SK-N-SH (cell line): ENCODE results near the gene CACNA1G. TPM values are rescaled to one million over a fixed set of nuclear protein-coding genes. Genes with fewer than 3 reads are reported as not detected.
A peak's percentile ranks its signal among the peaks of the same experiment; 100 is the strongest.

Experiments
- CTCF ChIA-PET: fragments of 300-600, 350-600 bp; formaldehyde crosslinking; extraction: SDS; loops from one replicate; lab custom pipeline; 2021; lab: Yijun Ruan, JAX
- POLR2A ChIA-PET: fragments of 350-600 bp; sonication (Branson Sonifier 250); formaldehyde crosslinking; extraction: SDS; loops from one replicate; lab custom pipeline; 2020; ENCODE audit warnings: antibody characterized with exemption, inconsistent platforms; lab: Yijun Ruan, JAX
- DNase-seq: peaks from one replicate; pipeline ENCODE4 v3.0.0; 2012
- H2AFZ ChIP-seq: fragments of 200-600 bp; sonication (generic); 2 replicates; pipeline ENCODE4 v1.8.1; 2016; ENCODE audit warnings: antibody characterized with exemption, mild to moderate bottlenecking, low read depth
- H3F3A ChIP-seq: fragments of 200-600 bp; sonication (generic); replicated peaks from 2 replicates; pipeline ENCODE3; 2016; ENCODE audit warnings: antibody characterized with exemption, mild to moderate bottlenecking; ENCODE audit not compliant: insufficient read depth
- H3K27ac ChIP-seq, 2 experiments: fragments of 200-500 bp in 1 of 2; fragments of 200-600 bp in 1 of 2; sonication (Bioruptor generic) in 1 of 2; sonication (generic), shearing (Covaris generic) in 1 of 2; 2 replicates each; pipeline versions ENCODE4 v1.5.1 to v1.6.1; 2014 to 2016; ENCODE audit warnings: low read depth in 2 of 2, inconsistent platforms in 1 of 2, low read length in 1 of 2, mild to moderate bottlenecking in 1 of 2, mixed read lengths in 1 of 2
- H3K27me3 ChIP-seq: fragments of 200-600 bp; sonication (generic), shearing (Covaris generic); 2 replicates; pipeline ENCODE4 v1.6.1; 2016; ENCODE audit warnings: mixed run types; ENCODE audit not compliant: insufficient read depth
- H3K36me3 ChIP-seq, 2 experiments: fragments of 200-500 bp in 1 of 2; fragments of 200-600 bp in 1 of 2; sonication (Bioruptor generic) in 1 of 2; sonication (generic) in 1 of 2; replicated peaks in 1 of 2; 2 replicates each; pipeline versions ENCODE3 to v1.5.1; 2014 to 2016; ENCODE audit warnings: low read length in 1 of 2, mild to moderate bottlenecking in 1 of 2; ENCODE audit not compliant: insufficient read depth in 2 of 2, control insufficient read depth in 1 of 2
- H3K4me1 ChIP-seq, 2 experiments: fragments of 200-500 bp in 1 of 2; fragments of 200-600 bp in 1 of 2; sonication (Bioruptor generic) in 1 of 2; sonication (generic), shearing (Covaris generic) in 1 of 2; 2 replicates each; pipeline versions ENCODE4 v1.5.1 to v1.6.1; 2014 to 2016; ENCODE audit warnings: low read depth in 1 of 2, low read length in 1 of 2, mixed run types in 1 of 2; ENCODE audit not compliant: insufficient read depth in 2 of 2, control insufficient read depth in 1 of 2
- H3K4me2 ChIP-seq: fragments of 200-600 bp; sonication (generic), shearing (Covaris generic); 2 replicates; pipeline ENCODE4 v1.6.1; 2017; ENCODE audit warnings: mixed run types
- H3K4me3 ChIP-seq, 2 experiments: fragments of 200-500 bp in 1 of 2; fragments of 200-600 bp in 1 of 2; sonication (Bioruptor generic) in 1 of 2; sonication (generic), shearing (Covaris generic) in 1 of 2; 2 replicates each; pipeline versions ENCODE4 v1.5.1 to v1.8.1; 2014 to 2016; ENCODE audit warnings: low read depth in 2 of 2, inconsistent platforms in 1 of 2, low read length in 1 of 2, mild to moderate bottlenecking in 1 of 2, mixed read lengths in 1 of 2, moderate library complexity in 1 of 2
- H3K79me2 ChIP-seq: fragments of 200-600 bp; sonication (generic); 2 replicates; pipeline ENCODE4 v1.8.1; 2017; ENCODE audit warnings: mild to moderate bottlenecking; ENCODE audit not compliant: insufficient read depth
- H3K9ac ChIP-seq: fragments of 200-600 bp; sonication (generic); 2 replicates; pipeline ENCODE4 v1.6.1; 2017; ENCODE audit warnings: mixed run types
- H3K9me2 ChIP-seq: fragments of 200-600 bp; sonication (generic); 2 replicates; pipeline ENCODE4 v1.6.1; 2017; ENCODE audit warnings: mixed run types
- H3K9me3 ChIP-seq: fragments of 200-600 bp; sonication (generic); 2 replicates; pipeline ENCODE4 v1.6.1; 2017; ENCODE audit warnings: mixed run types, mild to moderate bottlenecking, moderate library complexity
- H4K20me1 ChIP-seq: fragments of 200-600 bp; sonication (generic); 2 replicates; pipeline ENCODE4 v1.6.1; 2017; ENCODE audit warnings: mild to moderate bottlenecking, mixed run types; ENCODE audit not compliant: insufficient read depth
- FOSL2 ChIP-seq: IDR thresholded peaks from 2 replicates; pipeline ENCODE4 v1.4.0; 2012; ENCODE audit warnings: low read depth, mild to moderate bottlenecking, moderate library complexity, borderline replicate concordance
- FOXJ3 ChIP-seq: sonication (generic); formaldehyde crosslinking; IDR thresholded peaks from 2 replicates; pipeline ENCODE4 v1.5.1; 2020; ENCODE audit warnings: mild to moderate bottlenecking, missing genetic modification reagents
- JUND ChIP-seq: IDR thresholded peaks from 2 replicates; pipeline ENCODE4 v1.4.0; 2012
- MEF2A ChIP-seq: IDR thresholded peaks from 2 replicates; pipeline ENCODE4 v1.4.0; 2012; ENCODE audit warnings: low read depth, borderline replicate concordance
- NFIC ChIP-seq: IDR thresholded peaks from 2 replicates; pipeline ENCODE4 v1.4.0; 2012; ENCODE audit warnings: borderline replicate concordance
- NRF1 ChIP-seq: IDR thresholded peaks from 2 replicates; pipeline ENCODE4 v1.6.1; 2012; ENCODE audit warnings: low read depth, mild to moderate bottlenecking, low read length
- TAF1 ChIP-seq: IDR thresholded peaks from 2 replicates; pipeline ENCODE4 v1.6.1; 2012; ENCODE audit warnings: low read depth, mild to moderate bottlenecking, low read length, moderate library complexity, borderline replicate concordance
- TCF12 ChIP-seq: IDR thresholded peaks from 2 replicates; pipeline ENCODE4 v1.4.0; 2012
- WGBS: methylation state at CpG from one replicate; pipeline ENCODE4 v1.1.6; 2017; ENCODE audit warnings: low lambda C conversion rate; 5-methylcytosine and 5-hydroxymethylcytosine counted together
- polyA plus RNA-seq, 3 experiments: library from polyadenylated mRNA; depleted of rRNA; stranded (reverse); fragments of >200 nt; gene quantifications; 2 replicates each; pipeline ENCODE4 v1.2.3, GENCODE V29; 2012
- TF ChIP-seq, protein P1 (sequence below): IDR thresholded peaks from 2 replicates; pipeline ENCODE4; 2012
- TF ChIP-seq, protein P2 (sequence below): fragments of 200-600 bp; sonication (generic); IDR thresholded peaks from 2 replicates; pipeline ENCODE4 v1.6.1; 2017; ENCODE audit warnings: antibody characterized with exemption, mild to moderate bottlenecking, moderate library complexity

The CACNA1G gene
- polyA plus RNA-seq, 1 of the 3 experiments (the other 2 are of a cell fraction): 0.21 TPM

DNA sequence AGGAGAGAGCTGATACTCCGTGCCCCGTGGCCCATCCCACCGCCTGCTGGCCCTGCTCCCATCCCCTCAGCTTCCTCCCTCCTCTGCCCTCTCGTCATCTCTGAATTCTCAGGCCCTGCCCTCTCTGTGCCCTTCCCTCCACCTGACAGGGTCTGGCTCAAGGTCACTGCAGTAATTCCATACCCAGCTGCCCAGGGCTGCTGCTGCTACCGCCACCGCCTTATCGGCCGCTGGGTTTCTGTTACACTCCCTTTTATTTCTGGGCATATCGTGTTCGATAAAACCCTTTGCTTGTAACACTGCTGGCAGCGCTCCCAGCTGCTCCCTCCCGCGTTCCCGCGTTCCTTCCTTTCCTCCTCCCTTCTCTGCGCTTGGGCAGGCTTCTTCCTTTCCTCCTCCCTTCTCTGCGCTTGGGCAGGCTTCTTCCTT, 26.8 kb upstream of the CACNA1G start (continued):
- no peak; the same call in 1 of the 2 replicates for TF ChIP-seq NFIC
- no peak for TF ChIP-seq TAF1
- no peak for TF ChIP-seq FOSL2
- TF ChIP-seq FOXJ3: no peak
- TF ChIP-seq TCF12: no peak
- TF ChIP-seq, protein P1, sequence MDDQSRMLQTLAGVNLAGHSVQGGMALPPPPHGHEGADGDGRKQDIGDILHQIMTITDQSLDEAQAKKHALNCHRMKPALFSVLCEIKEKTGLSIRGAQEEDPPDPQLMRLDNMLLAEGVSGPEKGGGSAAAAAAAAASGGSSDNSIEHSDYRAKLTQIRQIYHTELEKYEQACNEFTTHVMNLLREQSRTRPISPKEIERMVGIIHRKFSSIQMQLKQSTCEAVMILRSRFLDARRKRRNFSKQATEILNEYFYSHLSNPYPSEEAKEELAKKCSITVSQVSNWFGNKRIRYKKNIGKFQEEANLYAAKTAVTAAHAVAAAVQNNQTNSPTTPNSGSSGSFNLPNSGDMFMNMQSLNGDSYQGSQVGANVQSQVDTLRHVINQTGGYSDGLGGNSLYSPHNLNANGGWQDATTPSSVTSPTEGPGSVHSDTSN: no peak
- TF ChIP-seq, protein P2, sequence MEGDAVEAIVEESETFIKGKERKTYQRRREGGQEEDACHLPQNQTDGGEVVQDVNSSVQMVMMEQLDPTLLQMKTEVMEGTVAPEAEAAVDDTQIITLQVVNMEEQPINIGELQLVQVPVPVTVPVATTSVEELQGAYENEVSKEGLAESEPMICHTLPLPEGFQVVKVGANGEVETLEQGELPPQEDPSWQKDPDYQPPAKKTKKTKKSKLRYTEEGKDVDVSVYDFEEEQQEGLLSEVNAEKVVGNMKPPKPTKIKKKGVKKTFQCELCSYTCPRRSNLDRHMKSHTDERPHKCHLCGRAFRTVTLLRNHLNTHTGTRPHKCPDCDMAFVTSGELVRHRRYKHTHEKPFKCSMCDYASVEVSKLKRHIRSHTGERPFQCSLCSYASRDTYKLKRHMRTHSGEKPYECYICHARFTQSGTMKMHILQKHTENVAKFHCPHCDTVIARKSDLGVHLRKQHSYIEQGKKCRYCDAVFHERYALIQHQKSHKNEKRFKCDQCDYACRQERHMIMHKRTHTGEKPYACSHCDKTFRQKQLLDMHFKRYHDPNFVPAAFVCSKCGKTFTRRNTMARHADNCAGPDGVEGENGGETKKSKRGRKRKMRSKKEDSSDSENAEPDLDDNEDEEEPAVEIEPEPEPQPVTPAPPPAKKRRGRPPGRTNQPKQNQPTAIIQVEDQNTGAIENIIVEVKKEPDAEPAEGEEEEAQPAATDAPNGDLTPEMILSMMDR: no peak

DNA sequence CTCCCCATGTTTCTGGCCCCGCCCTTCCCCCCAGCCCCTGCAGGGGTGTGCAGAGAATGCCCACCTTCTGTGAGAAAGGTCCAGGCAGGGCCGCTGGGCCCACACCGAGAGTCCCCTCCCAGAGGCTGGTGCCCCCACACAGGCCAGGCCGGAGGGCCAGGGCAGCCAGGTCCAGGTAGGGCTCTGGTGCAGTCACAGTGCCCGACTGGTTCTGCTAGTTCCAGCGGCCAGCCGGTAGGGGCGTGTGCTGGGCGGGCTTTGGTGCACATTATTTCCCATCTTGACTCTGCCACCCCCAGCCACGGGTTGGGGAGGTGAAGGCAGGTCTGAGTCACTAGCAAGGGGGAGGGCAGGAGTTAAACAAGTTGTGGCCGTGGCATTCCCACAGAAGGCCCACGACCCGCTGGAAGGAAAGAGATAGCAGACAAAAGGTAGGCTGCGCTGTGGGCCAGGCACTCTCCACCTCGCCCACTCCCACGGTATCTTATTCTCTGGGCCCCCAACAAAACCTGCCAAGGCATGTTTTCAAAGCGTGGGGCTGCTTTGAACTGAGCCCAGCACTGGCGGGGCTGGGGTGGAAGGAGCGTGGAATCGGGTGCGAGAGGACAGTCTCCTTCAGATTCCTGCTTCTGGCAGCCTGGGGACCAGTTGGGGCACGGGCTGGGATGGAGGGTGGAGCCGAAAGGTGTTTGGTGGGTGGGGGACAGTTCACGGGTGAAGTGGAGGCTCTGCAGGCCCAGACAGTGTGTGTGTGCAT, 26.1 kb upstream of the CACNA1G start:
- Histone ChIP-seq H3K36me3 (no peaks in the 10 kb centered on the region), H3K9ac (no peak overlapping the region), H3F3A (no peaks in the 10 kb centered on the region), H3K4me3 (no peak overlapping the region), H3K9me3 (no peaks in the 10 kb centered on the region), H3K4me1 (peaks cover 7 to 30% of the 10 kb centered on the region in 2 experiments; a peak in 3 of 4 replicates), H3K4me2 (peak overlapping the region; percentile 54; the same call in 1 of the 2 replicates), H3K9me2 (no peaks in the 10 kb centered on the region), H3K79me2 (no peaks in the 10 kb centered on the region), H2AFZ (no peak overlapping the region), H3K27me3 (peaks cover 28% of the 10 kb centered on the region; the same call in 1 of the 2 replicates), H3K27ac (no peak overlapping the region), H4K20me1 (no peaks in the 10 kb centered on the region)
- 87% methylated on average over 24 of the region's 24 CpGs for WGBS
- TF ChIP-seq, protein P1: no peak
- TF ChIP-seq JUND (no peak), NRF1 (no peak), MEF2A (no peak)
- TF ChIP-seq, protein P2: no peak
- ChIA-PET POLR2A (interaction anchor here (0.7 to 2.3 kb wide), 2 partner anchors 7 to 89 kb away, joined by 5 to 14 read pairs; no protein-coding TSS in a partner anchor), CTCF (interaction anchor here (0.7 to 24.2 kb wide), 9 partner anchors 12 to 89 kb away, joined by 3 to 1212 read pairs (median 5); partner anchors contain the start of genes RSAD1 and SPATA20)
- peak; percentile 62 for DNase-seq
